NCI-H2196 (cell line): ENCODE results near the gene RNF157.

ENCODE experiments used
- DNase-seq: peaks from one replicate; lab custom pipeline; 2025; ENCODE audit not compliant: unreplicated experiment; lab: John Stamatoyannopoulos, UW

RNF157 gene

GRCh38 chr17:76095943-76096342 is 144.3 kb downstream of the RNF157 start:
- no peak for DNase-seq

- DNase-seq = no peak
Observed at GRCh38 chr17:76094046-76094445, 146.2 kb downstream of the RNF157 start.

- DNase-seq = no peak
Observed at GRCh38 chr17:76092526-76093413, 147.5 kb downstream of the RNF157 start.
